ENCODE results near the gene DIP2C.
A peak's percentile ranks its signal among the peaks of the same experiment; 100 is the strongest.

The DIP2C gene

GRCh38 chr10:327889-328852 lies 361.3 kb downstream of the DIP2C start:
- H3K36me3 ChIP-seq (ENCODE audit: control insufficient read depth in 1 of 2, insufficient read depth in 2 of 2, low read length in 2 of 2): peaks cover 10 to 18% of the 10 kb centered on the region in 2 experiments
- no peak overlapping the region for H3K14ac ChIP-seq (ENCODE audit: low read length)
- DNase-seq: no peak
- H3K18ac ChIP-seq (ENCODE audit: low read length): no peak overlapping the region
- no peak overlapping the region for H2AFZ ChIP-seq (ENCODE audit: insufficient read depth, low read length, poor library complexity)
- H3K23ac ChIP-seq (ENCODE audit: low read length): no peak overlapping the region
- H3K27me3 ChIP-seq (ENCODE audit: insufficient read depth, low read length): no peaks in the 10 kb centered on the region
- no peak overlapping the region for H3K4ac ChIP-seq (ENCODE audit: low read depth, low read length)
- H3K4me1 ChIP-seq (ENCODE audit: control insufficient read depth in 1 of 2, insufficient read depth in 2 of 2, low read length in 2 of 2): peaks cover 4 to 5% of the 10 kb centered on the region in 2 experiments
- no peak overlapping the region for H4K12ac ChIP-seq (ENCODE audit: low read depth, low read length)
- H3K79me2 ChIP-seq (ENCODE audit: control insufficient read depth, insufficient read depth, low read length, poor library complexity): no peaks in the 10 kb centered on the region
- no CpG with 5 or more reads among the region's 22 CpGs for WGBS (ENCODE audit: extremely low coverage, insufficient coverage, insufficient read length)
- H3K4me2 ChIP-seq (ENCODE audit: low read length): no peak overlapping the region
- H2BK12ac ChIP-seq (ENCODE audit: low read length): no peak overlapping the region
- no peak overlapping the region for H2BK5ac ChIP-seq (ENCODE audit: low read depth, low read length, poor library complexity)
- no peak overlapping the region for H3K9ac ChIP-seq (ENCODE audit: low read length)
- no peak overlapping the region for H4K8ac ChIP-seq (ENCODE audit: low read depth, low read length)
- no peak overlapping the region for H3K4me3 ChIP-seq (ENCODE audit: low read depth, low read length)
- no peak overlapping the region for H2BK120ac ChIP-seq (ENCODE audit: insufficient read depth, low read length, poor library complexity)
- no peak overlapping the region for H3K27ac ChIP-seq (ENCODE audit: low read depth, low read length)
- no peaks in the 10 kb centered on the region for H3K79me1 ChIP-seq (ENCODE audit: low read length)
- H4K91ac ChIP-seq (ENCODE audit: low read depth, low read length): peak overlapping the region; percentile 10
- peaks cover 2% of the 10 kb centered on the region for H3K9me3 ChIP-seq (ENCODE audit: insufficient read depth, low read depth, low read length)
- H2AK5ac ChIP-seq (ENCODE audit: low read length): no peak overlapping the region

- Histone ChIP-seq H2BK120ac (ENCODE audit: insufficient read depth, low read length, poor library complexity) (no peak overlapping the region), H3K18ac (ENCODE audit: low read length) (no peak overlapping the region), H3K27ac (ENCODE audit: low read depth, low read length) (no peak overlapping the region), H3K36me3 (ENCODE audit: control insufficient read depth in 1 of 2, insufficient read depth in 2 of 2, low read length in 2 of 2) (peaks cover 10 to 18% of the 10 kb centered on the region in 2 experiments), H3K9me3 (ENCODE audit: insufficient read depth, low read depth, low read length) (no peaks in the 10 kb centered on the region), H2BK12ac (ENCODE audit: low read length) (no peak overlapping the region), H2AFZ (ENCODE audit: insufficient read depth, low read length, poor library complexity) (no peak overlapping the region), H3K4me3 (ENCODE audit: low read depth, low read length) (no peak overlapping the region), H3K23ac (ENCODE audit: low read length) (no peak overlapping the region), H4K91ac (ENCODE audit: low read depth, low read length) (no peak overlapping the region), H3K4me1 (ENCODE audit: control insufficient read depth in 1 of 2, insufficient read depth in 2 of 2, low read length in 2 of 2) (peaks cover 4 to 5% of the 10 kb centered on the region in 2 experiments), H3K4me2 (ENCODE audit: low read length) (no peak overlapping the region), H3K9ac (ENCODE audit: low read length) (no peak overlapping the region), H4K12ac (ENCODE audit: low read depth, low read length) (no peak overlapping the region), H3K14ac (ENCODE audit: low read length) (no peak overlapping the region), H3K79me2 (ENCODE audit: control insufficient read depth, insufficient read depth, low read length, poor library complexity) (no peaks in the 10 kb centered on the region), H2BK5ac (ENCODE audit: low read depth, low read length, poor library complexity) (no peak overlapping the region), H3K79me1 (ENCODE audit: low read length) (no peaks in the 10 kb centered on the region), H4K8ac (ENCODE audit: low read depth, low read length) (no peak overlapping the region), H2AK5ac (ENCODE audit: low read length) (no peak overlapping the region), H3K27me3 (ENCODE audit: insufficient read depth, low read length) (no peaks in the 10 kb centered on the region), H3K4ac (ENCODE audit: low read depth, low read length) (no peak overlapping the region)
- no CpG with 5 or more reads among the region's 29 CpGs for WGBS (ENCODE audit: extremely low coverage, insufficient coverage, insufficient read length)
- DNase-seq: peak; percentile 60 to 84
Measured at GRCh38 chr10:326894-327635, 362.4 kb downstream of the DIP2C start.

GRCh38 chr10:326350-326749 lies 363.1 kb downstream of the DIP2C start:
- no peaks in the 10 kb centered on the region for H3K79me1 ChIP-seq (ENCODE audit: low read length)
- H2BK12ac ChIP-seq (ENCODE audit: low read length): no peak overlapping the region
- H3K4me1 ChIP-seq (ENCODE audit: control insufficient read depth in 1 of 2, insufficient read depth in 2 of 2, low read length in 2 of 2): peaks cover 4 to 5% of the 10 kb centered on the region in 2 experiments
- no peak overlapping the region for H3K14ac ChIP-seq (ENCODE audit: low read length)
- no peak overlapping the region for H2BK120ac ChIP-seq (ENCODE audit: insufficient read depth, low read length, poor library complexity)
- no peak overlapping the region for H3K27ac ChIP-seq (ENCODE audit: low read depth, low read length)
- no peak overlapping the region for H3K9ac ChIP-seq (ENCODE audit: low read length)
- H3K4ac ChIP-seq (ENCODE audit: low read depth, low read length): no peak overlapping the region
- H4K91ac ChIP-seq (ENCODE audit: low read depth, low read length): no peak overlapping the region
- no peaks in the 10 kb centered on the region for H3K27me3 ChIP-seq (ENCODE audit: insufficient read depth, low read length)
- no peak overlapping the region for H2AK5ac ChIP-seq (ENCODE audit: low read length)
- no peak overlapping the region for H3K23ac ChIP-seq (ENCODE audit: low read length)
- no peak overlapping the region for H2AFZ ChIP-seq (ENCODE audit: insufficient read depth, low read length, poor library complexity)
- H3K9me3 ChIP-seq (ENCODE audit: insufficient read depth, low read depth, low read length): no peaks in the 10 kb centered on the region
- H3K4me2 ChIP-seq (ENCODE audit: low read length): no peak overlapping the region
- DNase-seq: no peak
- H3K36me3 ChIP-seq (ENCODE audit: control insufficient read depth in 1 of 2, insufficient read depth in 2 of 2, low read length in 2 of 2): peaks cover 11 to 18% of the 10 kb centered on the region in 2 experiments
- H3K79me2 ChIP-seq (ENCODE audit: control insufficient read depth, insufficient read depth, low read length, poor library complexity): no peaks in the 10 kb centered on the region
- WGBS (ENCODE audit: extremely low coverage, insufficient coverage, insufficient read length): no CpG with 5 or more reads among the region's 11 CpGs
- no peak overlapping the region for H3K18ac ChIP-seq (ENCODE audit: low read length)
- no peak overlapping the region for H4K12ac ChIP-seq (ENCODE audit: low read depth, low read length)
- no peak overlapping the region for H3K4me3 ChIP-seq (ENCODE audit: low read depth, low read length)
- H2BK5ac ChIP-seq (ENCODE audit: low read depth, low read length, poor library complexity): no peak overlapping the region
- H4K8ac ChIP-seq (ENCODE audit: low read depth, low read length): no peak overlapping the region

GRCh38 chr10:325282-325681 lies 364.2 kb downstream of the DIP2C start:
- Histone ChIP-seq H2AK5ac (ENCODE audit: low read length) (no peak overlapping the region), H3K4me3 (ENCODE audit: low read depth, low read length) (no peak overlapping the region), H4K12ac (ENCODE audit: low read depth, low read length) (no peak overlapping the region), H3K14ac (ENCODE audit: low read length) (no peak overlapping the region), H2BK12ac (ENCODE audit: low read length) (no peak overlapping the region), H3K36me3 (ENCODE audit: control insufficient read depth in 1 of 2, insufficient read depth in 2 of 2, low read length in 2 of 2) (peaks cover 17 to 25% of the 10 kb centered on the region in 2 experiments), H2BK5ac (ENCODE audit: low read depth, low read length, poor library complexity) (no peak overlapping the region), H3K79me2 (ENCODE audit: control insufficient read depth, insufficient read depth, low read length, poor library complexity) (no peaks in the 10 kb centered on the region), H2BK120ac (ENCODE audit: insufficient read depth, low read length, poor library complexity) (no peak overlapping the region), H3K79me1 (ENCODE audit: low read length) (no peaks in the 10 kb centered on the region), H3K4me2 (ENCODE audit: low read length) (no peak overlapping the region), H3K9me3 (ENCODE audit: insufficient read depth, low read depth, low read length) (no peaks in the 10 kb centered on the region), H3K27ac (ENCODE audit: low read depth, low read length) (no peak overlapping the region), H4K8ac (ENCODE audit: low read depth, low read length) (no peak overlapping the region), H3K27me3 (ENCODE audit: insufficient read depth, low read length) (no peaks in the 10 kb centered on the region), H2AFZ (ENCODE audit: insufficient read depth, low read length, poor library complexity) (no peak overlapping the region), H3K18ac (ENCODE audit: low read length) (no peak overlapping the region), H3K23ac (ENCODE audit: low read length) (no peak overlapping the region), H3K4me1 (ENCODE audit: control insufficient read depth in 1 of 2, insufficient read depth in 2 of 2, low read length in 2 of 2) (peaks cover 4 to 5% of the 10 kb centered on the region in 2 experiments), H3K9ac (ENCODE audit: low read length) (no peak overlapping the region), H3K4ac (ENCODE audit: low read depth, low read length) (no peak overlapping the region), H4K91ac (ENCODE audit: low read depth, low read length) (no peak overlapping the region)
- no peak for DNase-seq
- WGBS (ENCODE audit: extremely low coverage, insufficient coverage, insufficient read length): no CpG with 5 or more reads among the region's 8 CpGs

Measured in trophoblast cell (in vitro differentiated cells and primary cell).